B cell (primary cell): ENCODE results near the gene DOCK4. TPM values are rescaled to one million over a fixed set of nuclear protein-coding genes. Genes with fewer than 3 reads are reported as not detected.

Experiments used
- ATAC-seq: fragments of 200-7000 bp; cut with Tn5 transposase; one replicate; pipeline ENCODE4 v1.10.0; 2021; ENCODE audit warnings: low read depth, mild to moderate bottlenecking, moderate number of reproducible peaks, moderate library complexity
- CTCF ChIA-PET: fragments of 350-600 bp; sonication (Branson Sonifier 250); formaldehyde crosslinking; loops from one replicate; lab custom pipeline; 2021; ENCODE audit warnings: antibody characterized with exemption, inconsistent platforms; lab: Charles Lee
- POLR2A ChIA-PET: fragments of 350-600 bp; sonication (Branson Sonifier 250); formaldehyde crosslinking; loops from one replicate; lab custom pipeline; 2021; ENCODE audit warnings: antibody characterized with exemption; lab: Charles Lee
- DNase-seq: peaks from one replicate; pipeline ENCODE4 v3.0.0; 2013
- H2AFZ ChIP-seq: 2 replicates; pipeline ENCODE4 v1.6.1; 2012; ENCODE audit warnings: mild to moderate bottlenecking, low read depth, low read length; ENCODE audit not compliant: insufficient read depth, poor library complexity, severe bottlenecking
- H3K27ac ChIP-seq, 2 donors: 1 replicate in 1 of 2; 2 replicates in 1 of 2; pipeline ENCODE4 v1.5.1; 2012 to 2013; ENCODE audit warnings: low read length in 2 of 2, mild to moderate bottlenecking in 2 of 2, moderate library complexity in 1 of 2
- H3K27me3 ChIP-seq, 4 experiments: fragments of 200-600 bp in 1 of 4; sonication (generic) in 1 of 4; replicated peaks in 1 of 4; 1 replicate in 2 of 4; 2 replicates in 2 of 4; pipeline versions ENCODE4 v1.6.1 to v1.7.0; 2013 to 2016; ENCODE audit warnings: low read length in 3 of 4, mild to moderate bottlenecking in 2 of 4, mixed read lengths in 1 of 4, moderate library complexity in 1 of 4; ENCODE audit not compliant: insufficient read depth in 4 of 4, control insufficient read depth in 3 of 4; ENCODE audit errors: control extremely low read depth in 1 of 4
- H3K36me3 ChIP-seq, 2 experiments: replicated peaks in 1 of 2; 1 replicate in 1 of 2; 2 replicates in 1 of 2; pipeline versions ENCODE4 v1.6.1 to v1.7.1; 2013; ENCODE audit warnings: low read length in 1 of 2; ENCODE audit not compliant: insufficient read depth in 2 of 2, control insufficient read depth in 1 of 2; ENCODE audit errors: control extremely low read depth in 1 of 2, extremely low read depth in 1 of 2
- H3K4me1 ChIP-seq, 2 donors: fragments of 200-600 bp in 1 of 2; sonication (generic) in 1 of 2; 1 replicate in 1 of 2; 2 replicates in 1 of 2; pipeline versions ENCODE4 v1.5.1 to v1.6.1; 2013 to 2017; ENCODE audit warnings: low read length in 2 of 2; ENCODE audit not compliant: control insufficient read depth in 2 of 2, insufficient read depth in 2 of 2
- H3K4me2 ChIP-seq: replicated peaks from 2 replicates; pipeline ENCODE3; 2012; ENCODE audit warnings: mild to moderate bottlenecking, low read depth, low read length; ENCODE audit not compliant: poor library complexity, severe bottlenecking
- H3K4me3 ChIP-seq, 5 experiments: fragments of 200-600 bp in 1 of 5; sonication (generic) in 1 of 5; 1 replicate in 3 of 5; 2 replicates in 2 of 5; pipeline versions ENCODE4 v1.5.1 to v1.7.0; 2011 to 2016; ENCODE audit warnings: low read length in 4 of 5, mild to moderate bottlenecking in 4 of 5, low read depth in 2 of 5, control low read depth in 1 of 5, moderate library complexity in 1 of 5; ENCODE audit not compliant: insufficient read depth in 1 of 5; ENCODE audit errors: control extremely low read depth in 1 of 5, extremely low read depth in 1 of 5
- H3K79me2 ChIP-seq: fragments of 200-600 bp; sonication (generic); one replicate; pipeline ENCODE4 v1.6.0; 2016; ENCODE audit warnings: low read length; ENCODE audit not compliant: control insufficient read depth, insufficient read depth
- H3K9ac ChIP-seq: fragments of 200-600 bp; sonication (generic); 2 replicates; pipeline ENCODE4 v1.6.1; 2017; ENCODE audit warnings: mild to moderate bottlenecking, low read length, moderate library complexity
- H3K9me3 ChIP-seq, 3 donors: one replicate each; pipeline versions ENCODE4 v1.6.1 to v1.7.1; 2013; ENCODE audit warnings: low read length in 2 of 3; ENCODE audit not compliant: control insufficient read depth in 2 of 3, insufficient read depth in 1 of 3; ENCODE audit errors: control extremely low read depth in 1 of 3
- H4K20me1 ChIP-seq: 2 replicates; pipeline ENCODE4 v1.6.0; 2012; ENCODE audit warnings: mild to moderate bottlenecking, low read length; ENCODE audit not compliant: insufficient read depth, control insufficient read depth, poor library complexity, severe bottlenecking
- H3K27ac Mint-ChIP-seq: one replicate; pipeline ENCODE4 v1.8.0; 2021; ENCODE audit warnings: mixed read lengths
- H3K27me3 Mint-ChIP-seq: one replicate; pipeline ENCODE4 v1.8.0; 2021; ENCODE audit warnings: mixed read lengths
- H3K4me1 Mint-ChIP-seq: one replicate; pipeline ENCODE4 v1.8.0; 2021; ENCODE audit warnings: mixed read lengths
- H3K4me3 Mint-ChIP-seq: one replicate; pipeline ENCODE4 v1.8.0; 2021; ENCODE audit warnings: mixed read lengths
- H3K9me3 Mint-ChIP-seq: one replicate; pipeline ENCODE4 v1.8.0; 2022; ENCODE audit warnings: mixed read lengths; ENCODE audit not compliant: insufficient read depth
- CTCF ChIP-seq: fragments of 200-600 bp; IDR thresholded peaks from one replicate; pipeline ENCODE4 v1.8.0; 2022; ENCODE audit warnings: antibody characterized with exemption, mild to moderate bottlenecking
- EZH2 ChIP-seq: IDR thresholded peaks from 2 replicates; pipeline ENCODE4 v1.6.1; 2012; ENCODE audit warnings: borderline replicate concordance, low read depth, mild to moderate bottlenecking, moderate library complexity, low read length; ENCODE audit not compliant: insufficient read depth, poor library complexity, severe bottlenecking
- WGBS: methylation state at CpG from one replicate; pipeline ENCODE4 v1.1.5; 2013; ENCODE audit warnings: missing lambda C conversion rate; ENCODE audit not compliant: insufficient coverage; 5-methylcytosine and 5-hydroxymethylcytosine counted together
- intact Hi-C: fragments of 100-400 bp; cut with micrococcal nuclease; formaldehyde crosslinking; loops from one replicate; pipeline ENCODE4 v1.10.0; 2022
- polyA plus RNA-seq: library from polyadenylated mRNA; depleted of rRNA; stranded (reverse); fragments of >200 nt; gene quantifications from 2 replicates; pipeline ENCODE4 v1.2.3, GENCODE V29; 2012
- total RNA-seq, 2 donors: library from RNA; stranded (reverse); fragments of 120-200 nt in 1 of 2; gene quantifications; 1 replicate in 1 of 2; 2 replicates in 1 of 2; pipeline versions ENCODE4 v1.2.3 to v1.2.4, GENCODE V29; 2013 to 2022

DOCK4 gene
- total and polyA plus RNA-seq, 2 donors (not counting 1 experiment from before 2014, with no cell fraction given), result 0.03 to 4.1 TPM

GRCh38 chr7:111836592-111836991 is 369.6 kb downstream of the DOCK4 start:
- H3K4me2 ChIP-seq, result no peak overlapping the region
- no peaks in the 10 kb centered on the region for H3K36me3 ChIP-seq
- no peak for DNase-seq
- no peak overlapping the region for H3K4me3 ChIP-seq
- no peak overlapping the region for H3K27ac ChIP-seq
- ChIA-PET POLR2A (no interaction called here), CTCF (no interaction called here)
- no peaks in the 10 kb centered on the region for H3K27me3 Mint-ChIP-seq
- no peaks in the 10 kb centered on the region for H3K9me3 Mint-ChIP-seq
- H3K4me1 ChIP-seq, result no peaks in the 10 kb centered on the region
- no peak overlapping the region for H2AFZ ChIP-seq
- H3K9me3 ChIP-seq, result no peaks in the 10 kb centered on the region
- 67% methylated on average over 1 of the region's 1 CpG for WGBS
- no peaks in the 10 kb centered on the region for H4K20me1 ChIP-seq
- H3K9ac ChIP-seq, result no peak overlapping the region
- no peak overlapping the region for H3K4me3 Mint-ChIP-seq
- H3K4me1 Mint-ChIP-seq, result no peaks in the 10 kb centered on the region
- no peak for ATAC-seq
- TF ChIP-seq EZH2, result no peak
- no peak for TF ChIP-seq CTCF
- intact Hi-C loops, result no loop called here
- H3K27me3 ChIP-seq, result no peaks in the 10 kb centered on the region
- H3K79me2 ChIP-seq, result no peaks in the 10 kb centered on the region
- no peak overlapping the region for H3K27ac Mint-ChIP-seq

GRCh38 chr7:111835066-111835465 is 371.1 kb downstream of the DOCK4 start:
- no peak overlapping the region for H2AFZ ChIP-seq
- Mint-ChIP-seq H3K27ac (no peak overlapping the region), H3K4me3 (no peak overlapping the region), H3K4me1 (no peaks in the 10 kb centered on the region), H3K27me3 (no peaks in the 10 kb centered on the region), H3K9me3 (no peaks in the 10 kb centered on the region)
- H3K9ac ChIP-seq, result no peak overlapping the region
- CTCF ChIA-PET, result interaction anchor here (0.6 kb wide), 1 partner anchor 17 kb away, joined by 3 read pairs; no protein-coding TSS in a partner anchor
- intact Hi-C loops, result no loop called here
- H3K27me3 ChIP-seq, result no peaks in the 10 kb centered on the region
- POLR2A ChIA-PET, result no interaction called here
- ATAC-seq, result no peak
- no peak overlapping the region for H3K4me2 ChIP-seq
- H3K27ac ChIP-seq, result no peak overlapping the region
- no peaks in the 10 kb centered on the region for H3K9me3 ChIP-seq
- H3K79me2 ChIP-seq, result no peaks in the 10 kb centered on the region
- no peaks in the 10 kb centered on the region for H4K20me1 ChIP-seq
- no peak overlapping the region for H3K4me3 ChIP-seq
- TF ChIP-seq EZH2 (no peak), CTCF (no peak)
- no peaks in the 10 kb centered on the region for H3K36me3 ChIP-seq
- no peaks in the 10 kb centered on the region for H3K4me1 ChIP-seq
- DNase-seq, result no peak
